Left kidney (tissue), 2 donors: ENCODE results near the gene GCH1. TPM values are rescaled to one million over a fixed set of nuclear protein-coding genes. Genes with fewer than 3 reads are reported as not detected.

Experiments
- DNase-seq: peaks from one replicate; pipeline ENCODE4 v3.0.0-alpha.2; 2013
- polyA plus RNA-seq: library from polyadenylated mRNA; unstranded; fragments of 120-200 nt; gene quantifications from one replicate; pipeline ENCODE4 v1.2.1, GENCODE V29; 2013; ENCODE audit not compliant: insufficient read length

GCH1 gene
- polyA plus RNA-seq, 1 donor, result 10.0 TPM

DNA sequence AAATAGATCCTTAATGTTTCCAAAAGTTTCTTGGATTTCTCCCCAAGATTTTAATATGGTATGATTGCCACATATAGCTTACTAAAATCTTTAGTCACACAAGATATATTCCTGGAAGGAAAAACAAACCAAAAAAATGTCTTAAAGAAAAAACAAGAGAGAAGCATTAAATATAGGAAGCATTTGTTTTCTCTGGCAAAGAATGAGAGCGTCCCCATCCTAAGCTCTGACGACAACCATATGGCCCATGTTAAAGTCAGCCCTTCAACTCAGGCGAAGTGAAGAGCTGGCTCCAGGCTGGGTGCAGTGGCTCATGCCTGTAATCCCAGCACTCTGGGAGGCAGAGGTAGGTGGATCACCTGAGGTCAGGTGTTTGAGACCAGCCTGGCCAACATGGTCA, 35.6 kb downstream of the GCH1 start:
- peak; percentile 60 for DNase-seq

DNA sequence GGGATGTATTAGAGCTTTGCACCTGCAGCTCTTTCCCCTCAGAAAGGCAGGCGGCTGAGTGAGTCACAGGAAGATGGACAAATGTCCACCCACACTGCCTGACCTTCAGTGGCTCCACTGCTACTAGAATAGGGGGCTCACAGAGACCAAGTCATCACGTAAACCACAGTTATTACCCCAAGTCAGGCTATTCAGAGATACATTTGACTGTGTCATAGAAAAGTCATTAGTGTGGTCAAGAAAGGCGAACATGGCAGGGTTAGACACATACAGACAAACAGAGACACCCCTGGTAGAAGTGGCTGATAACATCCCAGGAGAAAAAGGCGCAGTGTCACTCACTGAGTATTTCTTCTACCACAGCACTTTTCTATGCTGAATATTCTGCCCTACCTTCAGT, 36.0 kb downstream of the GCH1 start:
- no peak for DNase-seq

DNA sequence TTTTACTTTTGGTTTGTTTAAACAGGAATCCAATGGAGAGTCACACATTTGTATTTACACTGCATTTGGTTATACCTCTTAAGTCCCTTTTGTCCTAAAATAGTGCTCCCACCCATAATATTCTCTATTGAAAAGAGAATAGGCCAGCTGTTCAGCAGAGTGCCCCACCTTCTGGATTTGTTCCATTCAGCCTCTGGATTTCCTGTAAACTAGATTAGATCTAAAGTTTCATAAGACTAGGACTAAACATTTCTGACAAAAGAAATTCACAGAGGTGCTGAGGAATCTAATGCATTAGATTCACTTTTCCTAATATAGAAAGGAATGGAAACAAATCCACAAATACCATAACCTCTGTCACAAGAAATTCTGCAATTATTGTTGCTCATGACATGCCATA, 38.1 kb downstream of the GCH1 start:
- no peak for DNase-seq

DNA sequence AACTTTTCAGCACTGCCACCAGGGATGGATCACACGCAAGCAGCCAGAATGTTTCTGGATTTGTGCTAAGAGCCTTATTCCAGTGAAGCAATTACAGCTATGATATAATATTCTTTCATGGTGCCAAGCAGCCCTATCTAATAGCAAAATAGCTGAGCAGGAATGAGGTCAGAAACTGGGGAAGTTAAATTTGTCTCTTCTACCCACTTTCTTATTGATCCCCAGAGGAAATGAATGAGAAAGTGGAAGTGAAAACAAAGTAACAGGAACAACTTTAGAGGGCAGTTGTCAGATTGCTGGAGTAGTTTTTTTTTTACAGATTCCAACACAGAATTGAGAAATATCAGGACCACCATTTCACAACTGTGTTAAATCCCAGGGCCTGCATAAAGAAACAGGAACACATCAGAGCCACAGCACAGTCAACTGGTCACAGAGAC, 44.8 kb downstream of the GCH1 start:
- DNase-seq, result no peak

DNA sequence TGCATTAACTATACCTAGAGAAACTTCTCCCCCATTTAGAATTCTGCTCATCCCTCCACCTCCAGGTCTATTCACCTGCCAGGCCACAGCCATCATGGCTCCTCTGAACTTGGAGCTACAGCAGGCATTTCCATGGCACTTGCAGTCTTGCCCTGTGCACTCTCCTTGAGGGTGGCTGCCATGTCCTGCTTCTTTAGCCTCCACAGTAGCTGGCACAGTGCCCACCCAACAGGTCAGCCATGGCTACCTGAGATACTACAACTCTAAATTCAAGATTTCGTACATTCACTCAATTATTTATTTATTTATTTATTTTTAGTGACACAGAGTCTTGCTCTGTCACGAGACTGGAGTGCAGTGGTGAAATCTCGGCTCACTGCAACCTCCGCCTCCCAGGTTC, 46.5 kb downstream of the GCH1 start:
- no peak for DNase-seq

DNA sequence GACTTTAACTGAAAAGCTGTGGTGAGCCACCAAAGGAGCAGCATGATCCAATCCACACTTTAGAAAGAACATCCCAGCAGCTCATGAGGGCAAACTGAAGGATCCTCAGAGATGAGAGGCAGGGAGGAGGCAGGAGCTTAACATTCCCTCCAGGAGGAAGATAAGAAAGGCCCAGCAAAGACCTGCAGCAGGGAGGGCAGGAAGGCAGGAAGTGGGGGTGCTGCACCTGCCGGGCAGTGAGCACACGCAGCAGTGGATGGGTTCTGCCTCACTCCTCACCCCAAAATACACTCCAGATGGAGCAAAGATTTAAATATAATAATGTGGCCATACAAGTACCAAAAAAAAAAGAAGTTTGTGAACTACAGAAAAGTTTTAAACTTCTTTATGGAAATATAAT, 48.4 kb downstream of the GCH1 start:
- DNase-seq, result no peak

DNA sequence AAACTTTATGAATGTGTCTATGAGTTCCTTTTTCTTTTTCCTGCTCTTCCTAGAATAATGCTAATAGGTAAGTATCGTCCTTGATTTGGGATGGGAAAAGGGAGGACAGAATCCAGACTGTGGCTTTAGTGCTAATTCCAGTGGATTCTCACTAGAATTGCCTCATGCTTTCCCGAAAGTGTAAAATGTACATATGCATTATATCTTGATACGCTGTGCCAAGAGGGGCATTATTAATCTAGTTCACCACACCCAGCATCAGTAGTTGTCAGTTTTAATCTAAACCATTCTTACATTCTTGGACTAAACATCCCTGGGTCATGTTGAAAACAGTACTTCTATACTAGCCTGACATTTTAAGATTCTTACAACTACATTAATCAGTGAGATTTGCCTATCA, 49.3 kb downstream of the GCH1 start:
- DNase-seq, result no peak

DNA sequence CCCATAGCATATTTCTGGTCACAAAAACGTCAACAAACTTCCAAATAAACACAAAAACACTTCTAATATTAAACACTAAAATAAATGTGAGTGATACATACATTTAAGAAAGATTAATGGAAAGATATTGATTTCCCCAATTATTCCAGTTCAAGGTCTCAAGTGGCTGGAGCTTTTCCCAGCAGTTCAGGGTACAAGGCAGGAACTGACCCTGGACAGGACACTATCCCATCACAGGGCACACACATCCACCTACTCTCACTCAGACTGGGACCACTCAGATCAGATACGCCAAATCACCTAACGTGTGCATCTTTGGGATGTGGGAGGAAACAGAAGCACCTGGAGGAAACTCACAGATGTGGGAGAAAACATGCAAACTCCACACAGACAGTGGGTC, 50.4 kb downstream of the GCH1 start:
- no peak for DNase-seq

DNA sequence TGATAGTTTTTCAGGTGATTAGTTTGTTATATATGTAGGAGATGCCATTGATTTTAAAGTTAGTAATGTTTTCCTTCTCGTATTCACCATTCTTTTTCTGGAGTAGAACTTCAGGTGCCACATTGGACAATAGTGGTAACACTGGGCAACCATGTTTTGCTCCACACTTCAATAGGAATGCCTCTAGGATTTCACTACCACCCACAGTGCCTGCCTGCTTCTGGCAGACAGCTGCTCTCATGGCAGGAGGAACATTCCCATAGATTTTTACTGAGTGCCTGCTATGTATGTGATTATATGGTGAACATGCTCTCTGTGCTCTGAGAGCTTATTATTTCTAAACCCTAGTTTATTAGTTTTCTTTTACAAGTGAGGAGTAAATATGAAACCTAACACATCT, 53.7 kb downstream of the GCH1 start:
- DNase-seq, result no peak

DNA sequence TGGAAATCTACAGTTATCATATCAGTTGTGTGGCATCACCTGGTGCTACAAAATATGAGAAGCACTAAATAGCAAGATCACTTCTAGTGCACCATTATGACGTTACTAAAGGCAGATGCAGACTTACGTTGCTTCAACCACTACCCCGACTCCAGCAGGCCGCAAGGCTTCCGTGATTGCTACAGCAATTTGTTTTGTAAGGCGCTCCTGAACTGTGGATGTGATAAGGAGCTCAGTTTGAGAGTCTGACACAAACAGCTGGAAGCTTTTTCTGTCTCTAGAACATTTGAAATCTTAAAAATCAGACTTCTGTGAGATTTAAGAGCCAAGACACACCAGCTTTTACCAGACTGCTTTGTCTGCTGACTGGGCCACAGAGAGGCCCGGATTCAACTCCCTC, 57.0 kb downstream of the GCH1 start:
- DNase-seq, result no peak

DNA sequence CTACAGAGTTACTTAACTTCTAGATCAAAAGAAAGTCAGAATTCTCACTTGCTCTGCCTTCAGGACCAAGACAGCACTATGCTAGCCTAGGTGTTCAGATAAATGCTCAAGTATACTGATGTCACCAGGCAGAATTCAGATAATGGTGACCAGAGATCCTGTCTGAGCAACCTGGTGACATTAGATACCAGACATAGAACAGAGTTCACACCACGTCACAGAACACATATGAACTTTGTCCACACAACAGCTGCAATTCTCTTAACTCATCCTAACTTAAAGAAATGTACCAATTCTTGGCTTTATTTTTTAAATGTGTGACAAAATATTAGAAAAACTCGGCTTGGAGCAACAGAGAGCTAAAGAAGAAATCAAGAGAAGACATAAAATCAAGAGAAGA, 58.1 kb downstream of the GCH1 start:
- no peak for DNase-seq

DNA sequence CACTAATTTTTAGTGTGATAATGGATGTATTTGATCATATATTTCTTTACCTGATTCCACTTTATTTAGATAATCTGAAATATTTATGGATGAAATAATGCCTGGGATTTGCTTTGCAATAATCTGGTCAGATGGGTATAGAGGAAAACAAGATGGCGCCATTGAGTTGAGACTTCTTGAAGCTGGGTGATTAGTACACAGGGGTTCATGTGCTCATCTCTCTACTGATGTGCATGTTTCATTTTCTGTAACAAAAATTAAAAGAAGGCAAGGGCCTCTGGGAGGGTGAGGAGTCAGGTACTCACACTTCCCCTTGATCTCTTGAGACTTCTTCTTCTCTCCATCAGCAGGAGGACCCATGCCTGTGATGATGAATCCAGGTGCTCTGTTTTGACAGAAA, 61.8 kb downstream of the GCH1 start:
- no peak for DNase-seq

DNA sequence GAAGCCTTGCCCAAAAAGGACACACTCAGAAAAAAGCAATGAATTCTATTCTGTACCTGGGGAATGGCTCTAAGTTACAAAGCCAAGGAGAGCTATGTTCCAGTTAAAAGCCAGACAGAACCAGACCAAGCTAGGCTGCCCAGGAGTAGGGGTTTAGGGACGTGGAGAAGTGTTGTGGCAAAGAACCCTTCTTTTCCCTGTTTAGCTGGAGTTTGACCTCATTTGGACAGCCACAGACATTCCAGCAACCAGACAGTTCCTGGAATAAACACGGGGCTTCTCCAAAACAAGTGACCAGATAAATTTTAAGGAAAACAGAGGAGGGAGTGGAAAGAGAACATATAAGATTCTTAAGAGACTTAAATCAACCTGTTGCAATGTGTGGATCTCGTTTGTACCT, 62.3 kb downstream of the GCH1 start:
- DNase-seq, result no peak

DNA sequence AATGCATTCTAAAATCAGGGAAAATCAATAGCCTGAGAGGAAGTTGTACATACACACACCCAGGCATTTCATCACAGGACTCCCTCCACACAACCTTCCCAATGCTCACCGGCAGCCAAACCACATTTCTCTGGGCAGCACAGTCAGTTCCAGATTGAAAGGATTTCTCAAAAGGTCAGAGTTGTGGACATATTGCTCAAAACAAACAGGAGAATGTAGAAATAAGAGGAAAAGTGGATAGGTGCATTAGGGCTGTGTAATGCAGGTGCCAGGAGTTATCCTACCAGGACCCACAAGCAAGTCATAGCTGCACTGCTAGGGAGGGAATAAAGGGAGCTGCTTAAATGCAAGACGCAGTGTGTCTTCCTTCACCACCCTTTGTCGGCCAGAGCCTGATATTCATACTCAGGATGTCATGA, 62.9 kb downstream of the GCH1 start:
- no peak for DNase-seq

DNA sequence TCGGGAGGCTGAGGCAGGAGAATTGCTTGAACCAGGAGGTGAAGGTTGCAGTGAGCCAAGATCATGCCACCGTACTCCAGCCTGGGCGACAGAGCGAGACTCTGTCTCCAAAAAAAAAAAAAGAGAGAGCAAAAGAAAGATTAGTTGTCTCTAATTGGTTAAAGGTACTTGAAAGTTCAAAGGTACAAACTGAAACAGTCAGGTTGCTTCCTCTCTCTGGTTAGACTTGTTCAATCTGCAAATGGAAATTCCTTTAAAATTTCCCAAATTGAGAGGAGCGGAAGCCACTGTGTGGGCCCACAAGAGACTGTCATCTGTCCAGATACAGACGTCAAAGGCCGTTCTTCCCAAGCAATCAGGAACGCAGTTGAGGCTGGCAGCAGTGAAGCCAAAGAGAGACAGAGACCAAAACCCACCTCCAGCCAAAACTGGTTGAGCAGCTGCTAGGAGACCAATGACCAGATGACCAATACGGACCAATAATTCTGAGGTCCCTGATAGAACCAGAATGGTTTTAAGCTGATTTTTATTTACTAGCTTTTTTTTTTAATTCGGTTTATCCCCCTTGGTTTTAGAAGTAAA, 63.6 kb downstream of the GCH1 start:
- no peak for DNase-seq

DNA sequence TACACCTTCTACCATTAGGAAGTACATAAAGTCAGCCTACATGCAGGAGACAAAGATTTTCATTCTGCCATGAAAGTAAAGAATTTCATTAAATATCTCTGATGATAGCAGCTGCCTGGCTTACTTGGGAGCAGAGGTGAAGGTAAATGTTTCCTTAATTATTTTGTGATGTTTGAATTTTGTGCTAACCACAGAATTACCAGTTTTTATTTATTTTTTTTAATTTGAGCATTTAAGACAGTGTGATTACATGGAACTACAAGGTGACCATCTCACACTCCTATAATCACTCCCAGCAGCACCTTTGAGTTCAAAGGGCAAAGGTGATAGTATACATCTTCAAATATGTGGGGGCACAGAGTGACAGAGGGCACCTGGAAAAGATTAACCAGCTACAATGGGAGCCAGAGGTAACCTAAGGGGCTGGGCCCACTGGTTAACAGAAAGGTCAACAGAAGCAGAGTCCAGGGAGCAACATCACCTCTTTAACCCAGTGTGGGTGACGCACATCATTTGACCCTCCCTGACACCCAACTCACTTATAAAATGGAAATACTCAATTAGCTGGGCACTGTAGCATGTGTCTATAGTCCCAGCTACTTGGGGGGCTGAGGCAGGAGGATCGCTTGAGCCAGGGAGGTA, 65.0 kb downstream of the GCH1 start:
- no peak for DNase-seq

DNA sequence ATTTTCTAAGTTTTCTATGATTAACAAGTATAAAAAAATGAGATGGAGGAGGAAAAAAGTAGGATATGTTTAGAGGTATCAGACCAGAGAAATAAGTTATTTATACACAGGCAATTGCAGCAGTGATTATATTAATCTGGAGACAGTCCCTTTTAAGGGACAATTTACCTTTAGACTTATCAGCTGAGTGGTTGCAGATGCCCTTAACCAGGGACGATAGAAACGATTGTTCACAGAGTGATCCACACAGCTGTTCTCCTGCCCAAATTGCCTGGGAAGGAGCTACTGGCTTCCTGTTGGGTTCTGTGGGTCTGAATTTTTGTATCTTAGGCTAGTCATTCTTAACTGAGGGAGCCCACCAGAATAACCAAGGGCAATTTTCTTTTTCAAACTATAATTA, 66.4 kb downstream of the GCH1 start:
- DNase-seq, result no peak

DNA sequence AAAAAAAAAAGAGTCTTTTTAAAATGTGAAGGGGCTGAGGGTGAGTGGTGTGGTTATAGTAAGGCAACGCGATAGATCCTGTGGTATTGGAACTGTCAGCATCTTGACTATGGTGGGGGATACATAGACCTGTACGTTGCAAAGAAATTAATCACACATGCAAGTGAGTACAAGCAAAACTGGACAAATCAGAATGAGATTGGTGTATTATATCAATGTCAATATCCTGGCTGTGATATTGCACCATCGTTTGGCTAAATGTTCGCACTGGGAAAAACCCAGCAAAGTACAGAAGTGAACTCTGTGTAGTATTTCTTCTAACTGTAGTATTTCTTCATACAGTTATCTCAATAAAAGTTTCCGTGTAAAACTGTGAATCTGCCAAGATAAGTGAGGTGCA, 67.9 kb downstream of the GCH1 start:
- DNase-seq, result no peak

DNA sequence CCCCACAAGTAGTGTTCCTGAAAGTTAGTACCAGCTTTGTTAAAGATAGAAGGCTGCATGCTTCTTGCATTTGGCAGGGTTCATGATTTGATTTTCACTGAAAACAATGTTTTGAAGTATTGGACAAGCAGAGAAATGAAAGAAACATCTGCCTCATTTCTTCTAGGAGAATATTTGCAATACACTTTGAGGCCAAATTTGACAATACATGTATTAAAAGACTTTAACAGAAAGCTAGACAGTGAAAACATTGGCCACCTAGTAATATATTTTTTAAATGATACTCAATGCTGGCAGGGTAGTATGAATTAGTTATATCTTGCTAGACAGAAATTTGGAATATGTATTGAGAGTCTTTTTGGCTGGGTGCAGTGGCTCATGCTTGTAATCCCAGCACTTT, 68.5 kb downstream of the GCH1 start:
- DNase-seq, result no peak

DNA sequence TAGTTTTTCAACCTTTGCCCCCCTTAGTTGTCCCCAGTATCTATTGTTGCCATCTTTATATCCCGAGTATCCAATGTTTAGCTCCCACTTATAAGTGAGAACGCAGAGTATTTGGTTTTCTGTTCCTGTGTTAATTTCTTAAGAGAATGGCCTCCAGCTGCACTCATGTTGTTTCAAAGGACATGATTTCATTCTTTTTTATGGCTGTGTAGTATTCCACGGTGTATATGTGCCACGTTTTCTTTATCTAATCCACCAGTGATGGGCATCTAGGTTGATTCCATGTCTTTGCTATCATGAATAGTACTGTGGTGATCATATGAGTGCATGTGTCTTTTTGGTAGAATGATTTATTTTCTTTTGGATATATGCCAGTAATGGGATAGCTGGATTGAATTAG, 72.0 kb downstream of the GCH1 start:
- DNase-seq, result no peak

DNA sequence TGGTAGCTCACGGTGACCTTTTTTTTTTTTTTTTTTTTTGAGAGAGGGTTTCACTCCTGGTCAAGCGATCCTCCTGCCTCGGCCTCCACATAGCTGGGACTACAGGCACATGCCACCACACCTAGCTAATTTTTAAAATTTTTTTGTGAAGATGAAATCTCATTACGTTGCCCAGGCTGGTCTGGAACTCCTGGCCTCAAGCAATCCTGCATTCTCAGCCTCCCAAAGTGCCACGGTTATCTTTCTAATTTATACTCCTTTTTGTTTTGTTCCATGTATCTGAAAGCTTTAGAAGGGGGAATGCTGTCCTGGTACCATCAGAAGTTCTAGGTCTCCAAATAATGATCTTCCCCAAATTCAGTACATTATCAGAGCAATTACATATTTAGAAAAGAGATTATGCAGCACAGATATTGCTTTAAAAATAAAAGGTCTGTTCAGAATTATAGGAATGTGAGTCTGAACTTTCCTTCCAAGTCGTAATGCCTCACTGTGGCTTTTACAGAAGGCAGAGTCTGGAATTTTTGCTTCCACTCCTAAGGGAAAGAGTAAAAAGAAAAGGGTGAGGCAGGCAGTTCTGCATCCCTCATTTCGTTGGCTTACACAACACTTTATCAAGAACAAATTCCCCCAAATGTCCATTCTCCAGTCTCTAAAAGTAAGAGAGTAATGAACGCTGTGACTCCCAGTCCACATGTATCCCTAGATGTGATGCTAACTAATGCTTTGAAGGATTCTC, 73.0 kb downstream of the GCH1 start:
- no peak for DNase-seq

DNA sequence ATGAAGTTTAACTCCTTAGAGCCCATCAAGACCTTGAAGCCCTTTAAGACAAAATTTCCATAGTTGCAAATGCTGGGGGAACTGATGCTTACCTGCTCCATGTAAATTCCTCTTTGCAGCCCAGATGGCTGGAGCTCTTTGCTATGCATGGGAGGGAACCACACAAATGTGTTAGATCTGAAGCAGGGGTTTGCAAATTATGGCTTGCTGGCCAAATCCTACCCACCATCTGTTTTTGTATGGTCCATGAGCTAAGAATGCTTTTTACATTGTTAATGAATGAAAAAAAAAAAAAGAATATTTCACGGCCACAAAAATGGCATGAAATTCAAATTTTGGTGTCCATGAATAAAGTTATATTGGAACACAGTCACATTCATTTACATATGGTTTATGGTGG, 74.6 kb downstream of the GCH1 start:
- DNase-seq, result no peak

DNA sequence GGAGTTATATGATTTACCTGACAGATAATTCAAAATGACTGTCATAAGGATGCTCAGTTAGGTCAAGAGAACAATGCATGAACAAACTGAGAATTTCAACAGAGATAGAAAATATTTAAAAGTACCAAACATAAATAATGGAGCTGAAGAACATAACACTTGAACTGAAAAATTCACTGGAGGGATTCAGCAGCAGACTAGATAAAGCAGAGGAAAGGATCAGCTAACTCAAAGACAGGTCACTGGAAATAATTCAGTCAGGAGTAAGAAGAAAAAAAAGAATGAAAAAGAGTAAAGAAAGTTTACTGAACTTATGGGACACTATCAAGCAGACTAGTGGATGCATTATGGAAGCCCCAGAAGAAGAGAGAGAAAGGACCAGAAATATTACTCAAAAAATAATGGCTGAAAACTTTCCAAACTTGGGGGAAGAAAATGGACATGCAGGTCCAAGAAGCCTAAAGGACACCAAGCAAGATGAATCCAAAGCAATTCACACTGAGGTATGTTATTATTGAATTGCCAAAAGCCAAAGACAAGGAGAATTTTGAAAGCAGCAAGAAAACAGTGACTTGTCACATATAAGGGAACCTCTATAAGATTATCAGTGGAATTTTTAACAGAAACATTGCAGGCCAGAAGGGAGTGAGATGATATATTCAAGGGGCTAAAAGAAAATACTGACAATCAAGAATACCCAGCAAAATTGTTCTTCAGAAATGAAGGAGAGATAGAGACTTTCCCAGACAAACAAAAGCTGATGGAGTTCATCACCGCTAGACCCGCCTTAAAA, 78.7 kb downstream of the GCH1 start:
- DNase-seq, result no peak
